ENCODE measurements around the gene LOX.

GRCh38 chr5:122119205-122119604 lies 41.1 kb upstream of the LOX start:
- TF ChIP-seq ZNF449 (CRISPR knock-in tag; IDR thresholded peaks at IDR 0.05) (no peak), PML (IDR thresholded peaks at IDR 0.05; ENCODE audit: low read length) (no peak), ATF1 (CRISPR knock-in tag; IDR thresholded peaks at IDR 0.05) (no peak), ATF1 (tag; IDR thresholded peaks at IDR 0.05) (no peak), CTCF (IDR thresholded peaks at IDR 0.05 in 2 of 3, conservative IDR thresholded peaks at IDR 0.05 in 1 of 3; ENCODE audit: insufficient read depth in 2 of 3, low read depth in 1 of 3, low read length in 3 of 3) (no peak), ZBTB8A (IDR thresholded peaks at IDR 0.05; ENCODE audit: partially characterized antibody) (no peak), TAF1 (IDR thresholded peaks at IDR 0.05; ENCODE audit: control insufficient read depth, extremely low read depth, insufficient read depth, low read length, severe bottlenecking) (no peak), ZBTB7A (IDR thresholded peaks at IDR 0.05; ENCODE audit: borderline replicate concordance, control insufficient read depth, low read depth, low read length) (no peak), STAG1 (CRISPR knock-in tag; IDR thresholded peaks at IDR 0.05; ENCODE audit: borderline replicate concordance) (no peak), RBBP5 (IDR thresholded peaks at IDR 0.05; ENCODE audit: borderline replicate concordance, insufficient read depth, low read length, poor library complexity, severe bottlenecking) (no peak)

Data from K562 (cell line).